HEK293 (cell line): ENCODE data around the gene CASP2.
"Not testable (repeated sequence)": the region's sequence is repeated elsewhere in the genome, so short reads cannot be mapped to it uniquely, and the experiment has no call there.

Experiments
- CTCF ChIP-seq: fragments of 450-650 bp; formaldehyde crosslinking; IDR thresholded peaks from 2 replicates; pipeline ENCODE4 v1.5.1; 2016; ENCODE audit warnings: missing biosample characterization, missing genetic modification characterization
- REST ChIP-seq: fragments of 450-650 bp; formaldehyde crosslinking; IDR thresholded peaks from 2 replicates; pipeline ENCODE4 v1.5.1; 2016; ENCODE audit warnings: missing biosample characterization, missing genetic modification characterization
- SP2 ChIP-seq: fragments of 450-650 bp; formaldehyde crosslinking; IDR thresholded peaks from 2 replicates; pipeline ENCODE4 v1.5.1; 2016; ENCODE audit warnings: missing biosample characterization, missing genetic modification characterization
- YY1 ChIP-seq: fragments of 450-650 bp; formaldehyde crosslinking; IDR thresholded peaks from 2 replicates; pipeline ENCODE4 v1.5.1; 2018; ENCODE audit warnings: missing biosample characterization, missing genetic modification characterization
- ZNF280D ChIP-seq: fragments of 450-650 bp; formaldehyde crosslinking; IDR thresholded peaks from 2 replicates; pipeline ENCODE4 v1.5.1; 2016; ENCODE audit warnings: missing biosample characterization, missing genetic modification characterization
- ZNF394 ChIP-seq: fragments of 450-650 bp; formaldehyde crosslinking; IDR thresholded peaks from 2 replicates; pipeline ENCODE4 v1.5.1; 2016; ENCODE audit warnings: missing biosample characterization, missing genetic modification characterization, mild to moderate bottlenecking, moderate library complexity, borderline replicate concordance
- ZNF449 ChIP-seq: fragments of 450-650 bp; formaldehyde crosslinking; IDR thresholded peaks from 2 replicates; pipeline ENCODE4 v1.5.1; 2017; ENCODE audit warnings: missing biosample characterization, mild to moderate bottlenecking, missing genetic modification characterization, moderate library complexity
- ZNF747 ChIP-seq: fragments of 450-650 bp; formaldehyde crosslinking; IDR thresholded peaks from 2 replicates; pipeline ENCODE4 v1.5.1; 2016; ENCODE audit warnings: missing biosample characterization, missing genetic modification characterization
- ZNF76 ChIP-seq: fragments of 450-650 bp; formaldehyde crosslinking; IDR thresholded peaks from 2 replicates; pipeline ENCODE4; 2016; ENCODE audit warnings: low read depth, missing biosample characterization, missing genetic modification characterization, borderline replicate concordance

- TF ChIP-seq CTCF; ZNF449 (tag by site-specific recombination); SP2; ZNF76; ZNF280D (tag by site-specific recombination); ZNF394 (tag by site-specific recombination); REST (tag by site-specific recombination); ZNF747 (tag by site-specific recombination); YY1 (tag by site-specific recombination): not testable (repeated sequence)
Measured at GRCh38 chr7:143264196-143264568, 24.0 kb upstream of the CASP2 start.
